ENCODE measurements around the gene FRMD4A.

The FRMD4A gene

GRCh38 chr10:13659887-13660550 lies 670.7 kb downstream of the FRMD4A start:
- TF ChIP-seq CTCF (IDR thresholded peaks at IDR 0.05; ENCODE audit: borderline replicate concordance, extremely low read depth, low read length, poor library complexity, severe bottlenecking) (peak; percentile 93), EZH2 (IDR thresholded peaks at IDR 0.05; ENCODE audit: borderline replicate concordance, low read depth, low read length, severe bottlenecking) (no peak)
- Histone ChIP-seq H3K4me2 (ENCODE audit: insufficient read depth, low read length) (no peak overlapping the region), H3K27me3 (ENCODE audit: insufficient read depth, low read length, poor library complexity) (no peaks in the 10 kb centered on the region), H3K79me2 (ENCODE audit: insufficient read depth, low read length) (no peaks in the 10 kb centered on the region), H3K4me3 (ENCODE audit: low read depth in 1 of 2, low read length in 2 of 2) (no peak overlapping the region), H4K20me1 (ENCODE audit: insufficient read depth, low read length) (no peaks in the 10 kb centered on the region; the same call in 1 of the 2 replicates), H3K9ac (ENCODE audit: low read depth, low read length) (no peak overlapping the region), H3K27ac (ENCODE audit: low read length) (peak overlapping the region; percentile 64), H2AFZ (ENCODE audit: low read depth, low read length) (no peak overlapping the region), H3K36me3 (ENCODE audit: insufficient read depth, low read length) (peaks cover 80% of the 10 kb centered on the region), H3K9me3 (ENCODE audit: insufficient read depth, low read length, severe bottlenecking) (no peaks in the 10 kb centered on the region), H3K4me1 (ENCODE audit: insufficient read depth, low read length) (peaks cover 7% of the 10 kb centered on the region)
- ATAC-seq (ENCODE audit: insufficient read depth, low read depth) (peak; percentile 72), DNase-seq (peak; percentile 64)

- peaks cover 7% of the 10 kb centered on the region for H3K4me1 ChIP-seq (ENCODE audit: insufficient read depth, low read length)
- peaks cover 87% of the 10 kb centered on the region for H3K36me3 ChIP-seq (ENCODE audit: insufficient read depth, low read length)
- no peaks in the 10 kb centered on the region for H3K9me3 ChIP-seq (ENCODE audit: insufficient read depth, low read length, severe bottlenecking)
- H4K20me1 ChIP-seq (ENCODE audit: insufficient read depth, low read length): no peaks in the 10 kb centered on the region; the same call in 1 of the 2 replicates
- H2AFZ ChIP-seq (ENCODE audit: low read depth, low read length): no peak overlapping the region
- no peak overlapping the region for H3K9ac ChIP-seq (ENCODE audit: low read depth, low read length)
- no peak overlapping the region for H3K4me3 ChIP-seq (ENCODE audit: low read depth in 1 of 2, low read length in 2 of 2)
- DNase-seq (no peak), ATAC-seq (ENCODE audit: insufficient read depth, low read depth) (no peak)
- TF ChIP-seq CTCF (IDR thresholded peaks at IDR 0.05; ENCODE audit: borderline replicate concordance, extremely low read depth, low read length, poor library complexity, severe bottlenecking) (no peak), EZH2 (IDR thresholded peaks at IDR 0.05; ENCODE audit: borderline replicate concordance, low read depth, low read length, severe bottlenecking) (no peak)
- no peak overlapping the region for H3K4me2 ChIP-seq (ENCODE audit: insufficient read depth, low read length)
- no peak overlapping the region for H3K27ac ChIP-seq (ENCODE audit: low read length)
- no peaks in the 10 kb centered on the region for H3K79me2 ChIP-seq (ENCODE audit: insufficient read depth, low read length)
- H3K27me3 ChIP-seq (ENCODE audit: insufficient read depth, low read length, poor library complexity): no peaks in the 10 kb centered on the region
These were observed 671.6 kb downstream of the FRMD4A start for GRCh38 chr10:13658871-13659685.

GRCh38 chr10:13658264-13658663 lies 672.5 kb downstream of the FRMD4A start:
- TF ChIP-seq CTCF (IDR thresholded peaks at IDR 0.05; ENCODE audit: borderline replicate concordance, extremely low read depth, low read length, poor library complexity, severe bottlenecking): no peak
- no peak for TF ChIP-seq EZH2 (IDR thresholded peaks at IDR 0.05; ENCODE audit: borderline replicate concordance, low read depth, low read length, severe bottlenecking)
- Histone ChIP-seq H3K4me2 (ENCODE audit: insufficient read depth, low read length) (no peak overlapping the region), H3K36me3 (ENCODE audit: insufficient read depth, low read length) (peaks cover 87% of the 10 kb centered on the region), H3K9ac (ENCODE audit: low read depth, low read length) (no peak overlapping the region), H3K79me2 (ENCODE audit: insufficient read depth, low read length) (no peaks in the 10 kb centered on the region), H2AFZ (ENCODE audit: low read depth, low read length) (no peak overlapping the region), H3K4me1 (ENCODE audit: insufficient read depth, low read length) (peaks cover 7% of the 10 kb centered on the region), H3K27me3 (ENCODE audit: insufficient read depth, low read length, poor library complexity) (no peaks in the 10 kb centered on the region), H4K20me1 (ENCODE audit: insufficient read depth, low read length) (no peaks in the 10 kb centered on the region; the same call in 1 of the 2 replicates), H3K4me3 (ENCODE audit: low read depth in 1 of 2, low read length in 2 of 2) (no peak overlapping the region), H3K27ac (ENCODE audit: low read length) (no peak overlapping the region), H3K9me3 (ENCODE audit: insufficient read depth, low read length, severe bottlenecking) (no peaks in the 10 kb centered on the region)
- no peak for DNase-seq
- ATAC-seq (ENCODE audit: insufficient read depth, low read depth): no peak
